Astrocyte (in vitro differentiated cells and primary cell): ENCODE data around the gene CTLA4.

Source experiments
- EZH2 ChIP-seq: IDR thresholded peaks from 2 replicates; pipeline ENCODE4 v1.6.1; 2012; ENCODE audit warnings: mild to moderate bottlenecking, low read length, inconsistent platforms; ENCODE audit not compliant: insufficient read depth
- TF ChIP-seq, protein P1 (sequence below): IDR thresholded peaks from 2 replicates; pipeline ENCODE4 v1.5.1; 2011; ENCODE audit warnings: low read depth, mild to moderate bottlenecking, inconsistent platforms, low read length, moderate library complexity; ENCODE audit not compliant: insufficient read depth

DNA sequence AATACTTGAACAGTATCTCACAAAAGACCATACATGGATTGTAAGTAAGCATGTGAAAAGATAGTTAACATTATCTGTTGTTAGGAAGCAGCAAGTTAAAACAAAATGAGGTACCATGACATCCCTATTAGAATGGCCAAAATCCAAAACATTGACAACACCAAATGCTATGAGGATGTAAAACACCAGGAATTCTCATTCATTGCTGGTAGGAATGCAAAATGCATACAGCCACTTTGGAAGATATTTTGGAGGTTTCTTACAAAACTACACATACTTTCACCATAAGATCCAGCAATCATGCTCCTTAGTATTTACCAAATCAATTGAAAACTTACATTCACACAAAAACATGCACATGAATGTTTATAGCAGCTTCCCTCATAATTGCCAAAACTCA is 38.1 kb downstream of the CTLA4 start:
- TF ChIP-seq EZH2: no peak
- TF ChIP-seq, protein P1, sequence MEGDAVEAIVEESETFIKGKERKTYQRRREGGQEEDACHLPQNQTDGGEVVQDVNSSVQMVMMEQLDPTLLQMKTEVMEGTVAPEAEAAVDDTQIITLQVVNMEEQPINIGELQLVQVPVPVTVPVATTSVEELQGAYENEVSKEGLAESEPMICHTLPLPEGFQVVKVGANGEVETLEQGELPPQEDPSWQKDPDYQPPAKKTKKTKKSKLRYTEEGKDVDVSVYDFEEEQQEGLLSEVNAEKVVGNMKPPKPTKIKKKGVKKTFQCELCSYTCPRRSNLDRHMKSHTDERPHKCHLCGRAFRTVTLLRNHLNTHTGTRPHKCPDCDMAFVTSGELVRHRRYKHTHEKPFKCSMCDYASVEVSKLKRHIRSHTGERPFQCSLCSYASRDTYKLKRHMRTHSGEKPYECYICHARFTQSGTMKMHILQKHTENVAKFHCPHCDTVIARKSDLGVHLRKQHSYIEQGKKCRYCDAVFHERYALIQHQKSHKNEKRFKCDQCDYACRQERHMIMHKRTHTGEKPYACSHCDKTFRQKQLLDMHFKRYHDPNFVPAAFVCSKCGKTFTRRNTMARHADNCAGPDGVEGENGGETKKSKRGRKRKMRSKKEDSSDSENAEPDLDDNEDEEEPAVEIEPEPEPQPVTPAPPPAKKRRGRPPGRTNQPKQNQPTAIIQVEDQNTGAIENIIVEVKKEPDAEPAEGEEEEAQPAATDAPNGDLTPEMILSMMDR: no peak
